ENCODE data around the gene APC.

DNA sequence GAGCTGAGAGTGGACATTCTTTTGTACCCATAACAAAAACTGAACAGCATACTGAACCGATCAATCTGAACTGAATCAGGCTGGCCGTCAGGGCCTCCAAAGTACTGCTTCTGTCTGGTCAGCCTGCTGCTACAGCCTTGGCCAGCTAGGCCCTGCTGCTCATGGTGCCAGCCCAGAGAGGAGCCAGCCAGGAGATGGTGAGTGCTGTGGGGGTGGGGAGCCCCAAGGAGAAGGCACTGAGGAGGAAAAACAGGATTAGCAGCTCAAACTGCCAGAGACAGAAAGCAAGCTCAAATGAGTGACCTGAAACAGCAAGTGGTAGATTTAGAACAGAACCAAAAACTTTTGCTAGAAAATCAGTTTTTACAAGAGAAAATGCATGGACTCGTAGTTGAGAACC is 147.3 kb downstream of the APC start:
- TF ChIP-seq CTCF (IDR thresholded peaks at IDR 0.05) (no peak), POLR2AphosphoS5 (IDR thresholded peaks at IDR 0.05) (no peak), POLR2A (IDR thresholded peaks at IDR 0.05) (no peak)

Measured in upper lobe of left lung (tissue), 4 donors.